Stimulated activated CD8-positive, alpha-beta memory T cell treated with anti-CD3 and anti-CD28 coated beads, Interleukin-7, amount 100 ng/mL, for 4 hours (primary cell): ENCODE data around the gene XAF1.
"Not testable (repeated sequence)": the region's sequence is repeated elsewhere in the genome, so short reads cannot be mapped to it uniquely, and the experiment has no call there.

Source experiments
- DNase-seq, 2 donors: peaks; one replicate each; pipeline ENCODE4 v3.0.0-alpha.2; 2020; ENCODE audit warnings: low read depth in 2 of 2

The XAF1 gene, protein sequence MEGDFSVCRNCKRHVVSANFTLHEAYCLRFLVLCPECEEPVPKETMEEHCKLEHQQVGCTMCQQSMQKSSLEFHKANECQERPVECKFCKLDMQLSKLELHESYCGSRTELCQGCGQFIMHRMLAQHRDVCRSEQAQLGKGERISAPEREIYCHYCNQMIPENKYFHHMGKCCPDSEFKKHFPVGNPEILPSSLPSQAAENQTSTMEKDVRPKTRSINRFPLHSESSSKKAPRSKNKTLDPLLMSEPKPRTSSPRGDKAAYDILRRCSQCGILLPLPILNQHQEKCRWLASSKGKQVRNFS

DNA sequence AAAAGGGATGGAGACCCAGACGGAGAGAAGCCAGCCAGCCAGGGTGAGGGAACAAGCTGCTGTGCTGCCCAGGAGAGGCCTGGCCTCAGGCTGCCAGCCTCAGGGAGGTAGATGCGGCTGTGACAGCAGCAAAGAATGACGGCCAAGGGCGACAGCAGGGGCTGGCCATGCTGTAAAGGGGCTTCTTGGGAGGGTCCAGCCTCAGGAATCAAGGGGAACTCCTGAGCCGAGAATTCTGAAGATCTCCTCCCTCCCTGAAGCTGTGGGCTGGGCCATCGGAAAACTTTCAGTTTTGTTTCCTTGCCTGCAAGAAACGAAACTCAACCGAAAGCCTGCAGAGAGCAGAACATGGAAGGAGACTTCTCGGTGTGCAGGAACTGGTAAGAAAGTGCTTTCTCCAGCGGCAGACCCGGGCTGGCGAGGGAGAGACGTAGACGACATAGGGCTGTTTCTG is at the start of gene XAF1:
XAF1 (plus strand) TSS at position 316 of the 454 bp plus-strand sequence; CDS start at position 349, 33 bp downstream.
- DNase-seq: peak; percentile 36 to 58

DNA sequence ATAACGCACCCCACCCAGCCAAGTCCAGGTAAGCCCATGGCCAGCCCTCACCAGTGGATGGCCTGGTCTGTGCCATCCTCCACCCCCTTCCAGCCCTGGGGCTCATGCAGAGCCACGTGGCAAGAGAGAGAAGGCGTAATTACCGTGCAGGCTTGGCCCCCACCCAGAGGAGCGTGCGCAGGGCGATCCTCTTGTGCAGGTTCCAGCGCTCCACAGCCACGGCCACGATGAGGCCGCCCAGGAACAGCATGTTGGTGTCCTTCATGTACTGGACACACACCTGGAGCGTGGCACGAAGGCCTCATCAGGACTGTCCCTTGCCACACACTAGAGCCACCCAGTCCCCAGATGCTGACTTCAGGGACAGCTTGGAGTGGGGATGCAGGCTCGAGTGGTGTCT is 49.3 kb upstream of the XAF1 start:
- DNase-seq: no peak

DNA sequence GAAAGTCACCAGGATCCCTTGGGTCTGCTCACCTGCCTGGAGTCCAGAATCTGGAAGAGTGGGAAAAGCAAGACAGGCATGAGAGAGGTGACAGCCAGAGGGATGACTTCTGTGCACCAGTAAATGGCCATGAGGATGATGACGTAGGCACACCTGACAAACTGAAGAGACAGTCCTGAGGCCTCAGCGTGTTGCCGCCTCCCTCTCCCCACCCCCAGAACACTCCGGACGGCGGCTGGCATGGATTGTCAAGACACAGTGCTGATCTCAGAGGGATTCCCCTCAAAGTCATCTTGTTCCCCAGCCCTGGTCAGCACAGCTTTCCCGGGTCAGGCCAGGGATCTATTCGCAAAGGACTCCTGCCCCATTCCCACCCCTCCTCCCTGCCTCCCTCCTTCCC is 48.9 kb upstream of the XAF1 start:
- DNase-seq: no peak

DNA sequence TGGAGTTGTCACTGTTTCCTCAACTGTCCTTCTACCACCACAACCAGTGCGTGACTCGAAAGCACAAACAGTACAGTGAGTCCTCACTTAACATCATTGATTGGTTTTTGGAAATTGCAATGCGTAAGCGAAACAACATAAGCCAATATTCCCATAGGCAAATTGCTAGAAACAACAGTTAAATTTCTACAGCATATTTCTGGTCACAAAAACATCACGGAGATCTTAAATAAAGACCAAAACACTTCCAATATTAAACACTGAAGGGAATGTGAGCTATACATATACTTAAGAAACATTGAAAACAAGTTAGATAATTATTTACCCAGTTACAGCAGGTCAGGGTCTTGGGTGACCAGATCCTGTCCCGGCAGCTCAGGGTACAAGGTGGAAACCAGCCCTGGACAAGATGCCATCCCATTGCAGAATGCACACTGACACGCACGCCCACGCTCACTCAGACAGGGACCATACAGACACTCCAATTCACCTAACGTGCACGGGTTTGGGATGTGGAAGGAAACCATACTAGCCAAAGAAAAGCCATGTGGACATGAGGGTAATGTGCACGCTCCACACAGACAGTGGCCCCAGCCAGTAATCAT is 47.4 kb upstream of the XAF1 start:
- DNase-seq: no peak

DNA sequence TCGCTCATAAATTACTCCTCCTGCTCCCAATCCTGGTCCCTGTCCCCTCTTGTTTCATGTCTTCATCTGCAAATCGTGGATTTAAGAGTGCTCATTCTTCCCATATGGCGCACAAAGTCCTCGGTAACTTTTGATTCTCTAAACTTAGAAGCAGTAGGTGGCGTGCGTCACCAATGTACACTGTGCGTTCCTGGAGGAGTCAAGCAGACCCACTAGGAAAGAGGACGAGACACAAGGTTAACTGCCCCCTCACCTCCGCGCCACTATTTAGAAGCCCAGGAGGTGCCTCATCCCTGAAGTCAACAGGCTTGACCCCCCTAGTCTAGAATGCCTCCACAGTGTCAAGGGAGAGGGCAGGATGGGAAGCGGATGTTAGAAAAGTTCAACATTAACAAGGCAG is 45.5 kb upstream of the XAF1 start:
- DNase-seq: no peak

DNA sequence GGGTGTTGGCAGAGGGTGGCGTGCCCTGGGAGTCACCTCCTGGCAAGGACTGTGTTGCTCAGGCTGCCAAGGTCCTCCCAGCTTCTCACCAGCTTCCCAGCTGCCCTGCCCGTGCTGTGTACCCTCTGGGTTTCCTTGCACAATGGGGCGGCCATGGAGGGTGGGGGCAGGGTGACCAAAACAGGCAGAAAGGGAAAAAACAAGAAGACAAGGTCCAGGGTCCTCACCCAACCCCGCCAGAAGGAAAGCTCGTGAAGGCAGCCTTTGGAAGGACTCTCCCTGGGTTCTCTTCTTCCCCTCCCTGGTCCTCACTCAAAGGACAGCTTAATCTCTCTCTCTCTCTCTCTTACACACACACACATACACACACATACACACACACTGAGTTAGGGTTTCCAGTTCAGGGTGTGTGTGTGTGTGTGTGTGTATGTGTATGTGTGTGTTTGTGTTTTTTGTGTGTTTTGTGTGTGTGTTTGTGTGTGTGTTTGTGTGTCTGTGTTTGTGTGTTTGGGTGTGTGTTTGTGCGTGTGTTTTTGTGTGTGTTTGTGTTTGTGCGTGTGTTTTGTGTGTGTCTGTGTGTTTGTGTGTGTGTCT is 44.7 kb upstream of the XAF1 start:
- DNase-seq: no peak

DNA sequence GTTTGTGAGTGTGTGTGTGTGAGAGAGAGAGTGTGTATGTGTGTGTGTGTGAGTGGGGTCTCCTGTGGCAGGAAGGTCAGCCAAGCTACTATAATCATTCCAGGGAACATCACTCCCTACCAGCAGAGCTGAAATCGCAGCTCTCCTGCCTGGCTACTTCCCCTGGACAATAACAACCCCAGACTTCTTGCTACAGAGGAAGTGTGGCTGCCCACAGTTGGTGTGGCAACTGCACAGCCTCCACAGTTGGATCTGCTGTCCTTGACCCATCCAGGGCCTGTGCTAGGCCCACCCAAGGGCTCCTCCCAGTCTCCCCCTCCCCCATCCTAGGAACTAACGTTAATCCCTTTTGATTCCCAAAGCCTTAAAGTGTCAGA is 44.2 kb upstream of the XAF1 start:
- no peak for DNase-seq

DNA sequence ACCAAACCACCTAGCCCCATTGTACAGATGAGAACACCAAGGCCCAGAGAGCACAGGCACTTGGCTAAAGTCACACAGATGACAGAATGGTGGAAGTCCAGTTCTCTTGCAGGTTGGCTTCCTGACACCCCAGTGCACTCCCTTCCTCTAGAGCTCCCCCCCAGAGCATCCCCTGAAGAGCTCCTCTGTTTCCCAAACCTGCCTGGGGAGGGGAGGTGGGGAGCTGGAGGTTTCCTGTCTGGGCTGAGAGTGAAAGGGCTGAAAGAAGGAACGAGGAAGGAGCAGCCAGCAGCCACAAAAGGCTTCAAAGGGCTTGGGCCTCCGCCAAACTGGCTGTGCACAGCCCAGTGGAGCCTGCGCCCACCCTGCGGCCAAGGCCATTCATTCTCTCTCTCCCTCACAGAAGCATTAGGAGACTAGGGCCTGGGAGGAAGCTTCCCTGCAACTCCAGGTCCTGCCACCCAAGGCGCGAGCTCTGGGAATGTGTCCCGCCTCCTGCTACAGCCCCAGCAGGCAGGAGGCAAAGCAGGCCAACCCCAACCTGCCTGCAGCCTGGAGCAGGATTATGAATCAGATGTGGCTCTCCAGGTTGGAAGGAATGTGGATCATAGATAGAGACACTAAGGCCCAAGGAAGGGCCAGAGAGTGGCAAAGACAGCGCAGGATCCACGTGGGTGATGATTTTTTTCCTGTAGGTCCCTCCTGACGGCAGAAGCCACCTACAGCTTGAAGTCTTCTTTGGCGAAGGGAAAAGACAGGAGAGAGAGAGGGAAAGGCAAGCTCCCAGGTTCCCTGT is 43.6 kb upstream of the XAF1 start:
- no peak for DNase-seq

DNA sequence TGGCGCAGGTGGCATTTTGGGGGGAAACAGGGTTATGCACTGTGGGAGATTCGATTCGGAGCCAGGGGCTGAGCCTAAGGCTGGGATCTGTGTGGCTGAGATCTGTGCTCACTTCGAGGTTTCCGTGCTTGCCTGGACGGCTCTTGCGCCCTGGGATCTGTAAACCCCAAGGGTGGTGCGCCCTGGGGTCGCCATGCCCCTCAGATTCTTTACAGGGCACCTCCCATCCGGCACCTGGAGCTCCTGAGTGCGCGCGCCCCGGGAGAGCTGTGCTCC is 43.1 kb upstream of the XAF1 start:
- no peak for DNase-seq

DNA sequence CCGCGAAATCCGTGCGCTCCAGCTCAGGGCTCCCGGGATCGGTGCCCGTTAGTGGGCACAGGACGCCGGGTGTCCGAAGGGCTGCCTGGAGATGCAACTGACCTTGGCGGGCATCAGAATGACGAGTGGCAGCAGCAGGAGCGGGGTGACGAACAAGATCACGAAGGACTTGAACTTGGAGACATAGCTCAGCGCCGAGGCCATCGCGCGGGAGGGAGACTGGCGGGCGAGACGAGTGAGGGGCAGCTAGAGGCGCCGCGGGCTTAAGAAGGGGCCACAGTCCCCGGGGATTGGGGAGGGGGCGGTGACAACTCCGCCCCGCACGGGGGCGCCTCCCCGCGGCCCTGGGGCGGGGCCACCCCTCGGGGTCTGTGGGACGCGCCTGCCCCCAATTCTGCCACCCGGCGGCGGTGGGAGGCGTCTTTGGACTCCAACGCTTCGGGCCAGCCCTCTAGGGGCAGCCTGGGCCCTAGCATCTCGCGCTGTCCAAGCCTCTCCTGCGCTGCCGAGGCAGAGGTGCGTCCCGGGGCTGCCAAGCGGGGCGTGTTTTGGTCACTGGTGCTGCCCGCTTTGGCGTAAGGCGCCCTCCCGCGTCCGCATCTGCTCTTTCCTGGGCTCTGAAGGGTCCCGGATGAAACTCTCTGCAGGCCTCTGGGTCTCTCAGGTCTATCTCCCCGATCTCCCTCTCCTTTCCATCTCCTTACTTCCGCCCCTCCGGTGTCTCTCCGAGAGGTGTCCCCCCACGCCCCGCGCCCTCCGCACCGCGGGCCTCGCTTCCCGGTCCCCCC is 42.5 kb upstream of the XAF1 start, which contains the start of gene SLC13A5:
SLC13A5 (minus strand) TSS at position 240 of the 788 bp plus-strand sequence; CDS start at position 204, 36 bp downstream.
- DNase-seq: no peak

DNA sequence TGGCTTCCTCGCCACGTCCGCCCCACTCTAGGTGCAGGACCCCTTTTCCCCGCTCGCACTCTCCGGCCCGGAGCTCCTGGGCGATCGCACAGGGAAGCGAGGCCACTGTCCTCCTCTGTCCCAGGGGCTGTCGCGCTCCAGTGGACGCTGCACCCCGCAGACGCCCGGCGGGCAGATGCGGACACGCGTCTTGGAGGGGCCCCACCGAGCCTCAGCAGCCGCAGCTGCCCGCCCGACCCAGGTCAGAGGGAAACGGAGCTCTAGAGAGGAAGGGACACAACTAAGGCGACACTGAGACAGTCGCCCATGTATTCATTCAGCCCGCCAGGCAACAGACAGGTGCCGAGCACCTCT is 42.0 kb upstream of the XAF1 start:
- no peak for DNase-seq

DNA sequence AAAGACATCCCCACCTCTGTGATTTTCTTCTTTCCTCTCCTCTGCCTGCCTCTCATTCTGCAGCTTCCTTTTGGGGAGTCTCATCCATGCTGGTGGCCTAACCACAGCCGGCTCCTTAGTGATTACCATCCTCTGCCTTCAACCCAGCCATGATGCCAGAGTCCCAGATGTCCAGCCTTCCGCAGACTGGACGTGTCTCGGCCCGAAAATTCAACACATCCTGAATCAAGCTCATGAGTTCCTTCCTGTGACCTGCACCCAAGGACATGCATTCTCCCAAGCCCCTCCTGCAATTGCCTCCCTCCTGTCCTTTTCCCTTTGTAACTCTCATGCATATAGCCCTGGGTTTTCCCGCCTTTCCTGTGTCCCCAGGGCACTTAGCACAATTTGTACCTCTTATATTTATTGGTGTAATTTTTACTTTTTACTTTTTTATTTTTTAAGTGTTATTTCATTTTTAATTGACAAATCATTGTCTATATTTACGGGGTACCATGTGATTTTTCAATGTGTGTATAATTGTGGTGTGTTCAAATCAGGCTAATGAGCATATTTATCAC is 41.5 kb upstream of the XAF1 start:
- DNase-seq: no peak

DNA sequence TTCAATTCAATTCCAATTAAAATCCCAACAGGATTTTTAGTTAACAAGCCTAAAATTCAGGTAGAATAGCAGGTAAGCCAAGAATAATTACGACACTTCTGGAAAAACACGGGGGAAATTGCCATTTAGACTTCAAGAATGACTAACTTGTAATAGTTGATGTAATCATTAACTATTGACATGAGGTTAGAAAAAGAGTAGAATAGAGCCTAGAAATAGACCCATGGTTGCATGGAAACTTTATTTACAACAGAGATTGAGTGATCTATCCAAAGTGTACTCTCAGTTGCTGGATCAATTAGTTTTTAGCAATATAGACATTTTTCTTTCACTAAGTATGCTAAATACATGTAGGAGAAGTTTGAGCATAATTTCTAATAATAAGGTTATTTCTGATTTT is 39.1 kb upstream of the XAF1 start:
- DNase-seq: no peak

DNA sequence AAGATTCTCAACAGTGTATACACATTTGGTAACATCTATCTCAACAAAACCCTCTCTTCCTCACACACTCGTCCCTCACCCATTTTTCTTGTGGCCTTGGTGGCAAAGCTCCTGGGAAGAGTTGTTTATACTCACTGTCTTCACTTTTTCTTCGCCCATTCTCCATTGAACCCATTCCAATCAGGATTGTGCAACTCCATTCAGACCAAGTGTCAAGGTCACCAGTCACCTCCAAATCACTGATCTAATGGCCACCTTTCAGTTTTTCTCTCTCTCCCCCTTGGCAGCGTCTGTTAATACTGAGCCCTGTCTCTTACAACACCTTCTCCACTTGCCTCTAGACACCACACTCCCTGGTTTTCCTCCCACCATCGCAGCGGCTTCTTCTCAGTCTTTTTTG is 34.1 kb upstream of the XAF1 start:
- DNase-seq: no peak

DNA sequence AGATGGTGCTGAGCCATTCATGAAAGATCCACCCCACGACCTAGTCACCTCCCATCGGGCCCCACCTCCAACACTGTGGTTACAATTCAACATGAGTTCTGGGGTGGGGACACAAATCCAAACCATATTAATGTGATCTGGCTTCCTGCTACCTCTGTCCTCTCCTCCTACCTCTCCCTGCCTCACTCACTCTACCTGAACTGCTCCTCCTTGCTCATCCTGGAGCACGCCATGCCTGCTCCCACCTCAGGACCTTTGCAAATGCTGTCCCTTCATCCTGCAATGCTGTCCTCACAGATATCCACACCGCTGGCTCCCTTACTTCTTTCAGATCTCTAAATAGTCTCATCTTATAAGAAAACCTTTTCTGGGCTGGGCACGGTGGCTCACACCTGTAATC is 31.8 kb upstream of the XAF1 start:
- DNase-seq: no peak

DNA sequence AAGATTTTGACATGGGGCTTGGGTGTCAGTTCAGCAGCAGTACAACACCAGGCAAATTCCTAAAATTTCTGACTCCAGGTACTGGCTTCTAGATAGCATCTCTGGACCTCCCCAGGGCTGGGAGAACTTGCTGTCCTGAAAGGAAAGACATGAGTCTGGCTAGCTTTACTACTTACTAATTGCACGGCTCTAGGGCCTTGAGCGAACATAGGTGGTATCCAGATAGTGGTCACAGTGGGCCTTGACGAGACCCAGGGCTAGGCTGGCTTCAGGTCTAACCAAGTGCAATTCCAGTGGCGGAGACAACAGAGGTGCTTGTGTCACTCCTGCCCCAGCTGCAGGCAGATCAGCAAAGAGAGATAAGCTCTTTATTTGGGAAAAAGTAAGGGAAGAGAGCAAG is 26.3 kb upstream of the XAF1 start:
- no peak for DNase-seq

DNA sequence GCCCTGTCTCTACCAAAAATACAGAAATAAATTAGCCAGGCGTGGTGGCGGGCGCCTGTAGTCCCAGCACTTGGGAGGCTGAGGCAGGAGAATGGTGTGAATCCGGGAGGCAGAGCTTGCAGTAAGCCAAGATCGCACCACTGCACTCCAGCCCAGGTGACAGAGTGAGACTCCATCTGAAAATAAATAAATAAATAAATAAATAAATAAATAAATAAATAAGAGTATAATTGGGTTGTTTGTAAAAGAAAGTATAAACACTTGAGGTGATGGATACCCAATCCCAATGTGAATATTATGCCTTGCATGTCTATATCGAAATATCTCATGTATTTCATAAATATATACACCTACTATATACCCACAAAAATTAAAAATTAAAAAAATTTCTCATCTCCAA is 9.2 kb upstream of the XAF1 start:
- not testable (repeated sequence) for DNase-seq

DNA sequence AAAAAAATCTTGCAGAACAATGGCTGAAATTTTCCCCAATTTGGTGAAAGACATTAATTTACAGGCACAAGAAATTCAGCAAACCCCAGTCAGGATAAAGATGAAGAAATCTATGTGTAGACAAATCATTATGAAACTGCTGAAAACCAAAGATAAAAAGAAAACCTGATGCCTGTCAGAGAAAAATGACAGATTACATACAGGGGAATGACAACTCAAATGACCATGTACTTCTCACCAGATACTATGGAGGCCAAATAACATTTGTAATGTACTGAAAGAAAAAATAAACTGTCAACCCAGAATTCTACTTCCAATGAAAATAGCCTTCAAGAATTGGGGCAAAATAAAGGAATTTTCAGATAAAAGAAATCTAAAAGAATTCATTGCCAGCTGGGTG is 7.2 kb upstream of the XAF1 start:
- DNase-seq: no peak

DNA sequence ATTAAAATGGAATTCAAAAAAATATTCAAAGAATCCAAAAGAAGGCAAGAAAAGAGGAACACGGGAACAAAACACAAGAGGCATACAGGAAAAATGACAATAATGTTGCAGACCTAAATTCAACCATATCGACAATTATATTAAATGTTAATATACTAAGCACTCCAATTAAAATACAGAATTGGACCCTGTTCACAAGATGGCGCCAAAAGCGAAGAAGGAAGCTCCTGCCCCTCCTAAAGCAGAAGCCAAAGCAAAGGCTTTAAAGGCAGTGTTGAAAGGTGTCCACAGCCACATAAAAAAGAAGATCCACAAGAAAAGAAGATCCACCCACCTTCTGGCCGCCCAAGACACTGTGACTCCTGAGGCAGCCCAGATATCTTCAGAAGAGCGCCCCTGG is 6.3 kb upstream of the XAF1 start:
- no peak for DNase-seq

DNA sequence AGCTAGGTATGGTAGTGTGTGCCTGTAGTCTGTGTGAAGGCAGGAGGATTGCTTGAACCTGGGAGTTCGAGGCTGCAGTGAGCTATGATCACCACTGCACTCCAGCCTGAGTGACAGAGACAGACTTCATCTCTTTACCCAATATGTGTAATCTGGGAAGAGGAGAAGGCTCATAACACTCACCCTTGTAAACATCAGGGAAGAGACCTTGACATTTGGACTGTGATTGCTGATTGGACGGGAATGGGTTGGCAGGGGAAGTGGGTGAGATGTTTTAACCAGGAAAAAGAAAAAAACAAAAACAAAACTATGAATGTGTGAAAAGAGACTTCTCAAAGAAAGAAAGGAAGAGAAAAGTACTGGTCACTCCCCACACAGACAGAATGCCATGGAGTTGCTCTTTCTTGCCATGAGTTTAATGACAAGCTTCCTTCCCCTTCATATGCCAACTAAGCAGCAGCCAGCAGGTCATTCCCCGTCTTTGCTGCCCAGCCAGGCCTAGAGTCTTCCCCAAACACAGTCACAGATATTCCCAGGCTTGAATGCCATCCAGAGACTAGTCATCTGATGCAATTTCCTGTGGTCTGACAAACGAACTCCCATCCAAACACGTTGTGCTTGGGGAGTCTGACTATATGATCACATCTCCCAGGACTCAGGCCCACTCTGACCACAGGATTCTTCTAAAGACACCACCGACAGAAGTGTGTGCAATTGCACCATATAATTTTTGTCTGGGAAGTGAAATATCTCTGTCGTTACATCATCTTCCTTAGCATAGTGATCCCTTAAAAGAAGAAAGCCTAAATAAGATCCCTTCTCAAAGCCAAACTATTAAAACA is 3.6 kb upstream of the XAF1 start:
- DNase-seq: no peak

DNA sequence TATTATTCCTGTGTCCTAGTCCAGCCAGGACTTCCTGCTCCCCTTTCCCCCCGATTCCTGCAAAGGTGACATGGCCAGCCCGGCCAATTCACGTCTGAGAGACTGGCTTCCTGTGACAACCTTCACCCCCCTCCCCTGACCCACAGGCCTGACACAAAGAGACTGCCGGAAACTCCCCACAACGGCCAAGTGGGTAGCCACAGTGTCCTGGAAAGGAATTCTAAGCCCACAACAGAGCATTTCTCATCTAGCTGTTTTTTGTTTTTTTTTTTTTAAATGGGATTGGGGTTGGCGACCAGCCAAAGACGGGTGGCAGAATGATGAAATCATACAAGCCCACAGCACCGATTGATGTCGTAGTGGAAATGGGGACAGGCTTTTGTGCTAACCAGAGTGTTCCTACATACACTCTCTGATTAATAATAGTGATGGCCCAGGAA is 2.8 kb upstream of the XAF1 start:
- DNase-seq: peak; percentile 45 to 50
